GM12878 (cell line): ENCODE measurements around the gene ZWILCH.

ENCODE experiments used
- BACH1 ChIP-seq: fragments of 450-650 bp; IDR thresholded peaks from 2 replicates; pipeline ENCODE4 v1.6.1; 2017; ENCODE audit warnings: mild to moderate bottlenecking, borderline replicate concordance
- BRCA1 ChIP-seq: IDR thresholded peaks from 2 replicates; pipeline ENCODE4 v1.6.1; 2011; ENCODE audit warnings: low read depth, low read length, improper control_type of control experiment
- CEBPB ChIP-seq, 2 experiments: fragments of 150-350 bp in 1 of 2; IDR thresholded peaks; 2 replicates each; pipeline ENCODE4 v1.6.1; 2012 to 2014; ENCODE audit warnings: low read depth in 2 of 2, low read length in 2 of 2, borderline replicate concordance in 1 of 2, inconsistent platforms in 1 of 2
- CTCF ChIP-seq, 3 experiments: IDR thresholded peaks in 2 of 3; conservative IDR thresholded peaks in 1 of 3; 2 replicates each; pipeline ENCODE4 v1.5.1; 2011; ENCODE audit warnings: low read depth in 3 of 3, low read length in 3 of 3, mild to moderate bottlenecking in 3 of 3, control low read depth in 2 of 3, moderate library complexity in 2 of 3, inconsistent platforms in 1 of 3, mixed read lengths in 1 of 3; ENCODE audit not compliant: control insufficient read depth in 2 of 3, insufficient read depth in 1 of 3; ENCODE audit errors: extremely low read depth in 1 of 3
- E2F4 ChIP-seq: IDR thresholded peaks from 2 replicates; pipeline ENCODE4 v1.6.1; 2012; ENCODE audit warnings: low read depth, low read length, improper control_type of control experiment
- ESRRA ChIP-seq: IDR thresholded peaks from 2 replicates; pipeline ENCODE4 v1.6.1; 2012; ENCODE audit warnings: mild to moderate bottlenecking, low read length, improper control_type of control experiment
- EZH2 ChIP-seq: IDR thresholded peaks from 2 replicates; pipeline ENCODE4 v1.6.1; 2012; ENCODE audit warnings: low read depth, mild to moderate bottlenecking, control low read depth, inconsistent platforms, low read length, borderline replicate concordance; ENCODE audit not compliant: control insufficient read depth
- HDAC6 ChIP-seq: fragments of 200-600 bp; sonication (generic); IDR thresholded peaks from one replicate; pipeline ENCODE4 v1.8.0; 2017; ENCODE audit warnings: antibody characterized with exemption; ENCODE audit not compliant: unreplicated experiment
- MTA3 ChIP-seq: IDR thresholded peaks from 2 replicates; pipeline ENCODE4 v1.6.1; 2012; ENCODE audit warnings: low read length, inconsistent platforms, borderline replicate concordance
- POLR2A ChIP-seq: IDR thresholded peaks from 2 replicates; pipeline ENCODE4 v1.6.1; 2011; ENCODE audit warnings: low read depth, mild to moderate bottlenecking, low read length
- RELB ChIP-seq: fragments of 450-650 bp; IDR thresholded peaks from 2 replicates; pipeline ENCODE4 v1.6.1; 2017; ENCODE audit warnings: low read depth, mild to moderate bottlenecking, moderate library complexity
- RFX5 ChIP-seq: IDR thresholded peaks from 2 replicates; pipeline ENCODE4 v1.6.1; 2011; ENCODE audit warnings: low read depth, low read length, improper control_type of control experiment
- ZNF207 ChIP-seq: fragments of 450-650 bp; IDR thresholded peaks from 2 replicates; pipeline ENCODE4 v1.6.1; 2014; ENCODE audit warnings: antibody characterized with exemption, mild to moderate bottlenecking, borderline replicate concordance
- ZZZ3 ChIP-seq: IDR thresholded peaks from 2 replicates; pipeline ENCODE4 v1.6.1; 2011; ENCODE audit warnings: low read depth; ENCODE audit not compliant: control insufficient read depth, insufficient read length

GRCh38 chr15:66542896-66543295, 37.8 kb downstream of the ZWILCH start:
- TF ChIP-seq MTA3 (no peak), CTCF (IDR thresholded peaks at IDR 0.05 in 2 of 3, conservative IDR thresholded peaks at IDR 0.05 in 1 of 3; ENCODE audit: control insufficient read depth in 2 of 3, extremely low read depth in 1 of 3, insufficient read depth in 1 of 3, low read depth in 3 of 3, low read length in 3 of 3) (no peak), E2F4 (no peak), ESRRA (no peak), EZH2 (no peak), ZZZ3 (no peak), RFX5 (no peak), ZNF207 (no peak), HDAC6 (no peak), CEBPB (IDR thresholded peaks at IDR 0.05; ENCODE audit: borderline replicate concordance in 1 of 2, low read depth in 2 of 2, low read length in 2 of 2) (no peak), POLR2A (no peak), BACH1 (no peak), BRCA1 (no peak), RELB (no peak)
